ENCODE measurements around the gene ERP29. TPM values are rescaled to one million over a fixed set of nuclear protein-coding genes. Genes with fewer than 3 reads are reported as not detected.

ERP29 gene
- total RNA-seq, 1 donor from 2014 or later, result 114 TPM

DNA sequence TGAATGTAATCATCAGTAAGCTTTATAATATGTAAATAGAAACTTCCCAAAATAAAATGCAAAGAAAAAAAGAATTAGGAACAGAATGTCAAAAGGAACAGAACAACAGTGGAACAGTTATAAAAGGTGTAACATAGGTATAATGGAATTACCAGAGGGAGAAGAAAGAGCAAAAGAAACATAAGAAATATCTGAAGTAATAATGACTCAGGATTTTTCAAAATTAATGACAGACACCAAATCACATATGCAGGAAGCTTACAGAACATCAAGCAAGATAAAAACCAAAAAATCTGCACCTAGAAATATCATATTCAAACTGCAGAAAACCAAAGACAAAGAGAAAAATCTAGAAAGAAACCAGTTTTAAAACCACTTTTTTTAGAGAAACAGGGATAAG lies 36.4 kb upstream of the ERP29 start:
- H3K36me3 Mint-ChIP-seq (ENCODE audit: low read depth), result peaks cover 2% of the 10 kb centered on the region
- H3K9me3 Mint-ChIP-seq (ENCODE audit: low read depth), result peaks cover 9% of the 10 kb centered on the region
- no peaks in the 10 kb centered on the region for H3K27me3 Mint-ChIP-seq (ENCODE audit: low read depth)
- peaks cover 9% of the 10 kb centered on the region for H3K4me1 Mint-ChIP-seq (ENCODE audit: low read depth)
- no peak overlapping the region for H3K27ac Mint-ChIP-seq (ENCODE audit: unreplicated experiment)
- DNase-seq (ENCODE audit: low spot score), result no peak
- H3K4me3 Mint-ChIP-seq (ENCODE audit: unreplicated experiment), result no peak overlapping the region
- no peak for TF ChIP-seq CTCF (IDR thresholded peaks at IDR 0.05)

DNA sequence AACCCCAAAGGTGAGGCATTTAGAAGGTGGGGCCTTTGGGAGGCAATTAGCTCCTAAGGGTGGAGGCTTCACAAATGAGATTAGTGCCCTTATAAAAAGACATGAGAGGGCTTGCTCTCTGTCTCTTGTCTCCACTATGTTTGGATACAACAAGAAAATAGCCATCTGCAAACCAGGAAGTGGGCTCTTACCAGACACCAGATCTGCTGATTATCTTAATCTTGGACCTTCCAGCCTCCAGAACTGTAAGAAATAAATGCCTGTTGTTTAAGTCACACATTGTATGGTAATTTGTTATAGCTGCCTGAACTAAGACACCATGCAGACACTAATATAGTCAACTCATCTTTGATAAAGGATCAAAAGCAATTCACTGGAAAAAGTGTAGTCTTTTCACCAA lies 34.7 kb upstream of the ERP29 start:
- Mint-ChIP-seq H3K4me1 (ENCODE audit: low read depth) (peaks cover 10% of the 10 kb centered on the region), H3K9me3 (ENCODE audit: low read depth) (peaks cover 5% of the 10 kb centered on the region), H3K36me3 (ENCODE audit: low read depth) (peaks cover 2% of the 10 kb centered on the region), H3K27ac (ENCODE audit: unreplicated experiment) (no peak overlapping the region), H3K27me3 (ENCODE audit: low read depth) (no peaks in the 10 kb centered on the region), H3K4me3 (ENCODE audit: unreplicated experiment) (no peak overlapping the region)
- no peak for TF ChIP-seq CTCF (IDR thresholded peaks at IDR 0.05)
- no peak for DNase-seq (ENCODE audit: low spot score)

GRCh38 chr12:111980598-111980997 lies 32.6 kb upstream of the ERP29 start:
- TF ChIP-seq CTCF (IDR thresholded peaks at IDR 0.05), result no peak
- Mint-ChIP-seq H3K4me1 (ENCODE audit: low read depth) (peaks cover 10% of the 10 kb centered on the region), H3K36me3 (ENCODE audit: low read depth) (peaks cover 2% of the 10 kb centered on the region), H3K27me3 (ENCODE audit: low read depth) (no peaks in the 10 kb centered on the region), H3K9me3 (ENCODE audit: low read depth) (peaks cover 5% of the 10 kb centered on the region), H3K4me3 (ENCODE audit: unreplicated experiment) (no peak overlapping the region), H3K27ac (ENCODE audit: unreplicated experiment) (no peak overlapping the region)
- no peak for DNase-seq (ENCODE audit: low spot score)

- TF ChIP-seq CTCF (IDR thresholded peaks at IDR 0.05), result no peak
- no peak for DNase-seq (ENCODE audit: low spot score)
Observed at GRCh38 chr12:111981987-111982386, 31.2 kb upstream of the ERP29 start.

GRCh38 chr12:111984820-111985219 lies 28.4 kb upstream of the ERP29 start:
- no peak for TF ChIP-seq CTCF (IDR thresholded peaks at IDR 0.05)
- Mint-ChIP-seq H3K36me3 (ENCODE audit: low read depth) (peaks cover 5% of the 10 kb centered on the region), H3K9me3 (ENCODE audit: low read depth) (no peaks in the 10 kb centered on the region), H3K27me3 (ENCODE audit: low read depth) (no peaks in the 10 kb centered on the region), H3K27ac (ENCODE audit: unreplicated experiment) (no peak overlapping the region), H3K4me1 (ENCODE audit: low read depth) (peaks cover 3% of the 10 kb centered on the region), H3K4me3 (ENCODE audit: unreplicated experiment) (no peak overlapping the region)
- no peak for DNase-seq (ENCODE audit: low spot score)

More at GRCh38 chr12:111981987-111982386, 31.2 kb upstream of the ERP29 start:
- Mint-ChIP-seq H3K36me3 (ENCODE audit: low read depth) (peaks cover 2% of the 10 kb centered on the region), H3K27me3 (ENCODE audit: low read depth) (no peaks in the 10 kb centered on the region), H3K4me1 (ENCODE audit: low read depth) (peaks cover 4% of the 10 kb centered on the region), H3K9me3 (ENCODE audit: low read depth) (peaks cover 5% of the 10 kb centered on the region), H3K27ac (ENCODE audit: unreplicated experiment) (peak overlapping the region; percentile 36), H3K4me3 (ENCODE audit: unreplicated experiment) (no peak overlapping the region)
